Measurements from ENCODE around the gene VAT1L.

DNA sequence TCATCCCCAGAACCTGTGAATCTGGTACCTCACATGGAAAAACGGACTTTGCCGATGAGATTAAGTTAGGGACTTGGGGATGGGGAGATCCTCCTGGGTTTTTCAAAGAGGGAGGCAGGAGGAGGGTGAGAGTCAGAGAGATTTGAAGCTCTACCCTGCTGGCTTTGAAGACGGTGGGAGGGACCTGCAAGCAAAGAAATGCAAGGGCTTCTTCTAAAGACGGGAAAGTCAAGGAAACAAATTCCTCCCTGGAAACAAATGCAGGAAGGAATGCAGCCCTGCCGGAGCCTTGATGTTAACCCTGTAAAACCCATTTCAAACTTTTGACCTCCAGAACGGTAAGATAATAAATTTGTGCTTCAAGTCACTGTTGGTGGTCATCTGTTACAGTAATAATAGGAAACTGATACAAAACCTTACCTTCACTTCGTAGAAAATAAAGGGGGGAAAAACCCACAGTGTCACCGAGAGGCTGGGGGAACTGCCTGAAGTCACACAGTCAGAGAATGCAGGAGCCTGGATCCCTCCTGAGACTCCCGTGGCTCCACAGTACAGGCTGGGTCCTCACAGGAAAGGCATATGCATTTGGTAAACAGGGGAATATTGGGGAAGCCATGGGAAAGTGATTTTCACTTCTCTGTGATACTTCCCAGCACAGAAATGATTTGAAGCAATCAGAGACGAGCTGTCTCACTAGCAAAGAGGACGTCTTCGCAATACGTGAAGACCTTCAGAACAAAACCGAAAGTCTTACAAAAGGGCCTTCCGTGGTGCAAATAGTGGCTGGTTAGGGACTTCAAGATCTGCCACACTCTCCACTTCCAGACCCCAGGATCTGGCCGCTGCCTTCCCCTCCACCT, 175.1 kb downstream of the VAT1L start:
- 0 out of 4 replicates have a peak, but pooled peaks of 1 of the 2 experiments have one; percentile 6 for TF ChIP-seq EP300 (IDR thresholded peaks at IDR 0.05; ENCODE audit: borderline replicate concordance in 1 of 2, control insufficient read depth in 1 of 2, low read depth in 2 of 2, low read length in 2 of 2)
- TF ChIP-seq RBBP5 (conservative IDR thresholded peaks at IDR 0.05) = no peak
- TF ChIP-seq ESRRA (IDR thresholded peaks at IDR 0.05; ENCODE audit: low read length) = no peak
- TF ChIP-seq SP1 (IDR thresholded peaks at IDR 0.05; ENCODE audit: low read depth, low read length) = no peak
- TF ChIP-seq CHD2 (IDR thresholded peaks at IDR 0.05; ENCODE audit: borderline replicate concordance, low read depth, low read length) = no peak
- TF ChIP-seq, protein P1, sequence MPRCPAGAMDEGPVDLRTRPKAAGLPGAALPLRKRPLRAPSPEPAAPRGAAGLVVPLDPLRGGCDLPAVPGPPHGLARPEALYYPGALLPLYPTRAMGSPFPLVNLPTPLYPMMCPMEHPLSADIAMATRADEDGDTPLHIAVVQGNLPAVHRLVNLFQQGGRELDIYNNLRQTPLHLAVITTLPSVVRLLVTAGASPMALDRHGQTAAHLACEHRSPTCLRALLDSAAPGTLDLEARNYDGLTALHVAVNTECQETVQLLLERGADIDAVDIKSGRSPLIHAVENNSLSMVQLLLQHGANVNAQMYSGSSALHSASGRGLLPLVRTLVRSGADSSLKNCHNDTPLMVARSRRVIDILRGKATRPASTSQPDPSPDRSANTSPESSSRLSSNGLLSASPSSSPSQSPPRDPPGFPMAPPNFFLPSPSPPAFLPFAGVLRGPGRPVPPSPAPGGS (IDR thresholded peaks at IDR 0.05; ENCODE audit: borderline replicate concordance, insufficient read depth, low read depth, low read length, poor library complexity, severe bottlenecking) = peak; percentile 92
- no peak; the same call in 1 of the 2 replicates for TF ChIP-seq POLR2A (IDR thresholded peaks at IDR 0.05; ENCODE audit: low read depth, low read length)
- TF ChIP-seq JUND (IDR thresholded peaks at IDR 0.05; ENCODE audit: low read depth, low read length) = no peak
- TF ChIP-seq, protein P2, sequence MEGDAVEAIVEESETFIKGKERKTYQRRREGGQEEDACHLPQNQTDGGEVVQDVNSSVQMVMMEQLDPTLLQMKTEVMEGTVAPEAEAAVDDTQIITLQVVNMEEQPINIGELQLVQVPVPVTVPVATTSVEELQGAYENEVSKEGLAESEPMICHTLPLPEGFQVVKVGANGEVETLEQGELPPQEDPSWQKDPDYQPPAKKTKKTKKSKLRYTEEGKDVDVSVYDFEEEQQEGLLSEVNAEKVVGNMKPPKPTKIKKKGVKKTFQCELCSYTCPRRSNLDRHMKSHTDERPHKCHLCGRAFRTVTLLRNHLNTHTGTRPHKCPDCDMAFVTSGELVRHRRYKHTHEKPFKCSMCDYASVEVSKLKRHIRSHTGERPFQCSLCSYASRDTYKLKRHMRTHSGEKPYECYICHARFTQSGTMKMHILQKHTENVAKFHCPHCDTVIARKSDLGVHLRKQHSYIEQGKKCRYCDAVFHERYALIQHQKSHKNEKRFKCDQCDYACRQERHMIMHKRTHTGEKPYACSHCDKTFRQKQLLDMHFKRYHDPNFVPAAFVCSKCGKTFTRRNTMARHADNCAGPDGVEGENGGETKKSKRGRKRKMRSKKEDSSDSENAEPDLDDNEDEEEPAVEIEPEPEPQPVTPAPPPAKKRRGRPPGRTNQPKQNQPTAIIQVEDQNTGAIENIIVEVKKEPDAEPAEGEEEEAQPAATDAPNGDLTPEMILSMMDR (IDR thresholded peaks at IDR 0.05 in 2 of 3, conservative IDR thresholded peaks at IDR 0.05 in 1 of 3; ENCODE audit: control insufficient read depth in 2 of 3, extremely low read depth in 1 of 3, insufficient read depth in 1 of 3, low read depth in 3 of 3, low read length in 3 of 3) = no peak
- TF ChIP-seq, protein P3, sequence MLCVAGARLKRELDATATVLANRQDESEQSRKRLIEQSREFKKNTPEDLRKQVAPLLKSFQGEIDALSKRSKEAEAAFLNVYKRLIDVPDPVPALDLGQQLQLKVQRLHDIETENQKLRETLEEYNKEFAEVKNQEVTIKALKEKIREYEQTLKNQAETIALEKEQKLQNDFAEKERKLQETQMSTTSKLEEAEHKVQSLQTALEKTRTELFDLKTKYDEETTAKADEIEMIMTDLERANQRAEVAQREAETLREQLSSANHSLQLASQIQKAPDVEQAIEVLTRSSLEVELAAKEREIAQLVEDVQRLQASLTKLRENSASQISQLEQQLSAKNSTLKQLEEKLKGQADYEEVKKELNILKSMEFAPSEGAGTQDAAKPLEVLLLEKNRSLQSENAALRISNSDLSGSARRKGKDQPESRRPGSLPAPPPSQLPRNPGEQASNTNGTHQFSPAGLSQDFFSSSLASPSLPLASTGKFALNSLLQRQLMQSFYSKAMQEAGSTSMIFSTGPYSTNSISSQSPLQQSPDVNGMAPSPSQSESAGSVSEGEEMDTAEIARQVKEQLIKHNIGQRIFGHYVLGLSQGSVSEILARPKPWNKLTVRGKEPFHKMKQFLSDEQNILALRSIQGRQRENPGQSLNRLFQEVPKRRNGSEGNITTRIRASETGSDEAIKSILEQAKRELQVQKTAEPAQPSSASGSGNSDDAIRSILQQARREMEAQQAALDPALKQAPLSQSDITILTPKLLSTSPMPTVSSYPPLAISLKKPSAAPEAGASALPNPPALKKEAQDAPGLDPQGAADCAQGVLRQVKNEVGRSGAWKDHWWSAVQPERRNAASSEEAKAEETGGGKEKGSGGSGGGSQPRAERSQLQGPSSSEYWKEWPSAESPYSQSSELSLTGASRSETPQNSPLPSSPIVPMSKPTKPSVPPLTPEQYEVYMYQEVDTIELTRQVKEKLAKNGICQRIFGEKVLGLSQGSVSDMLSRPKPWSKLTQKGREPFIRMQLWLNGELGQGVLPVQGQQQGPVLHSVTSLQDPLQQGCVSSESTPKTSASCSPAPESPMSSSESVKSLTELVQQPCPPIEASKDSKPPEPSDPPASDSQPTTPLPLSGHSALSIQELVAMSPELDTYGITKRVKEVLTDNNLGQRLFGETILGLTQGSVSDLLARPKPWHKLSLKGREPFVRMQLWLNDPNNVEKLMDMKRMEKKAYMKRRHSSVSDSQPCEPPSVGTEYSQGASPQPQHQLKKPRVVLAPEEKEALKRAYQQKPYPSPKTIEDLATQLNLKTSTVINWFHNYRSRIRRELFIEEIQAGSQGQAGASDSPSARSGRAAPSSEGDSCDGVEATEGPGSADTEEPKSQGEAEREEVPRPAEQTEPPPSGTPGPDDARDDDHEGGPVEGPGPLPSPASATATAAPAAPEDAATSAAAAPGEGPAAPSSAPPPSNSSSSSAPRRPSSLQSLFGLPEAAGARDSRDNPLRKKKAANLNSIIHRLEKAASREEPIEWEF (IDR thresholded peaks at IDR 0.05; ENCODE audit: insufficient replicate concordance, low read depth, low read length) = no peak
- no peak for TF ChIP-seq CREB1 (IDR thresholded peaks at IDR 0.05; ENCODE audit: low read depth)
- TF ChIP-seq POLR2AphosphoS5 (IDR thresholded peaks at IDR 0.05; ENCODE audit: low read length) = peak; percentile 49; the same call in 1 of the 2 replicates
- no peak for TF ChIP-seq RAD21 (IDR thresholded peaks at IDR 0.05; ENCODE audit: insufficient read depth, low read depth, low read length)
